HG02610 (cell line): ENCODE data around the gene ACACA.

Experiments used
- ATAC-seq: cut with Tn5 transposase; IDR thresholded peaks from one replicate; pipeline ENCODE4 v1.9.1; 2021; ENCODE audit warnings: mild to moderate bottlenecking, moderate library complexity; ENCODE audit not compliant: unreplicated experiment

The ACACA gene

GRCh38 chr17:37299257-37299980, 107.2 kb downstream of the ACACA start:
- no peak for ATAC-seq

DNA sequence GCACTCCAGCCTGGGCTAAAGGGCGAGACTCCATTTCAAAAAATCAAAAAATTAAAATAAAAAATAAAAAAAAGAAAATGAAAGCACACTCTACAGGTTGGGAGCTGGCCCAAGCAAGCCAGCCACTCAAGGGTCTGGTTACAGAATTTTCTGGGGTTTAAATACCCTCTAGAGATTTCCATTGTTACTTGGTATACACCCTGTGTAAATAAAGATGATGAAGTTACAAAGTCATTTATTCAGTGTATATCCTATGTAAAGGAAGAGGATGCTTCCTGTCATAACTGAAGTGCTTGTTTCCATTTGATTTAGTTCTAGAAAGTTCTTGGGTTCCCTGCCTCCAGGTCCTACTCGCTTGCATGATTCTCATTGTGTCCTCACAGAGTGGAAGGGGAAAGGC, 110.7 kb downstream of the ACACA start:
- no peak for ATAC-seq

GRCh38 chr17:37294888-37295287, 111.7 kb downstream of the ACACA start:
- ATAC-seq, result no peak

DNA sequence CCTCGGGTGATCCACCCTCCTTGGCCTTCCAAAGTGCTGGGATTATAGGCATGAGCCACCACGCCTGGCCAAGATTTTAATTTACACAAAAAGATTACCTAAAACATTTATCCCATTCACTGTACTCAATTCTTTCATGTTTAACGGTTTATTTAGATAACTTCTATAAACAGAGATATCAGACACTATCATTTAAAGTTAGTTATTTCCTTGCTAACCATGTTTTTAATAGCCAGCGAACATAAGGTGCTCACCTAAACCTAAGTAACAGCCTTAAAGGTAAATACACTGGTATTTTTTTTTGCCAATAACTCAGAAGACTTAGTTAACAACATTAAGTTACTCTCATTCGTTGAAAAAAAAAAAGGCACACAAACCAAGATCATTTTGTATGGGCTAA, 112.9 kb downstream of the ACACA start:
- ATAC-seq, result no peak

GRCh38 chr17:37292429-37293139, 114.1 kb downstream of the ACACA start:
- no peak for ATAC-seq

- no peak for ATAC-seq
Measured at GRCh38 chr17:37291351-37291750, 115.3 kb downstream of the ACACA start.

DNA sequence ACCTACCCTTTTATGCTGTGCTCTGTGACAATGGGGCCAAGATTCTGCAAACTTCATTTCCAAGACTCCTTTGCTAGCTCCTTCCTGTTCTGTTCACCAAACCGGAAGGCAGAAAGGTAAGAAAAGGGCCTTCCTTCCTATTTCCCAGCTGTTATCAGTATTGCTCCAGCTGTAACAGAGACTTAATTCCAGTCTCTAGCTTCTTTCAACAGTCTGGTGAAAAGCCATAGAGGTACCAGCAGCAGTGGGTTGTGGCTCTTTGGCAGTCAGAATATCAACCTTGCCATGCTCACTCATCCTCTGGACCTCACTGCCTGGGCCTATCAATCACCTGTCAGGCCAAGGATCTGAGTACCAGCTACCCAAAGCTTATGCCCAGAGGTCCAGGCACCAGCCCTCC, 120.2 kb downstream of the ACACA start:
- no peak for ATAC-seq

GRCh38 chr17:37284191-37284590, 122.4 kb downstream of the ACACA start:
- ATAC-seq, result no peak

GRCh38 chr17:37283414-37283961, 123.1 kb downstream of the ACACA start:
- no peak for ATAC-seq

GRCh38 chr17:37280841-37281240, 125.8 kb downstream of the ACACA start:
- ATAC-seq, result no peak

DNA sequence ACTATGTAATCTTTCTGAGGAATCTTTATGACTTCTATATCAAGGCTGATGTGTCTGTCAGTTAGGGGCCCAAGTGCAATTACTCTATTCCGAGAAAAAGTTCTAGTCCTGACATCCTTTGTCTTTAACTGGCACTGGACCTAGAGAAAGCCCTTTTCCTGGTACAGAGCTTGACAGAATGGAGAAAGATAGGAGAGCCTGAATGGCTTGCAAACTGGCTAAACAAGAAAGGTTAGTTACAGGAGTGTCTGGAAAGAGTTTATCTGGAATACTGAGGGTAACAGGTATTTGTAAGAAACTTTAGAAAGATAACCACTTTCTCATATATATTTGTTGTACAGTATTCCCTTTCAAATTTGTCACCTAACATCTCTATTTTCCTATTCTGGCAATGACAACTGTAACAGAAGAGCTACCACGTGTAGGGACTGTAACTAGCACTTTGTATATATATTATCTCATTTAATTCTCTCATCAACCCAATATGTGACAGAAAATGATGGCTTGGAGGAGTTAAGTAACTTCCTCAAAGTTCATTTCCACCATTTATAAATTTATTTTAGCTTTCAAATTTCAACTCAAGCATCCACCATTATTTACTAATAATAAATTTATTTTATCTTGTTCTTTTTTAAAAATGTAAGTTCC, 128.3 kb downstream of the ACACA start:
- no peak for ATAC-seq

DNA sequence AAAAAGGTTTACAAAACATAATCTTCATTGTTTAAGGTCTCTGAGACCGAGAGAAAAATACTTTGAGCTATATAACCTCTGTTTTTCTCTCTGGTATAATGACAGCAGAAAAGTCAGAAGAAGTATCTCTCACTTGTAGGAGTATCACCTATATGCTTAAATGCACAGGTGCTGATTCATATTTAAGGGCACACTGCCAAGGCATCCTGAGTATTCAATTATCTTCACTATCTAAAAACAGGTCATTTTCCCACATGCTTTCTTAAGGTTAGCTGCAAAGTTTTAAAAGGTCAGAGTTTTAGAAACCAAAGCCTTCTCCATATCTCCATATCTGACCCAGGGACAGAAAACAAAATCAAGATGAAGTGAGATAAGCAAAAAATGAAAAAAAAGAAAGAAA, 130.2 kb downstream of the ACACA start:
- ATAC-seq, result no peak

GRCh38 chr17:37274461-37274860, 132.2 kb downstream of the ACACA start:
- ATAC-seq, result no peak

DNA sequence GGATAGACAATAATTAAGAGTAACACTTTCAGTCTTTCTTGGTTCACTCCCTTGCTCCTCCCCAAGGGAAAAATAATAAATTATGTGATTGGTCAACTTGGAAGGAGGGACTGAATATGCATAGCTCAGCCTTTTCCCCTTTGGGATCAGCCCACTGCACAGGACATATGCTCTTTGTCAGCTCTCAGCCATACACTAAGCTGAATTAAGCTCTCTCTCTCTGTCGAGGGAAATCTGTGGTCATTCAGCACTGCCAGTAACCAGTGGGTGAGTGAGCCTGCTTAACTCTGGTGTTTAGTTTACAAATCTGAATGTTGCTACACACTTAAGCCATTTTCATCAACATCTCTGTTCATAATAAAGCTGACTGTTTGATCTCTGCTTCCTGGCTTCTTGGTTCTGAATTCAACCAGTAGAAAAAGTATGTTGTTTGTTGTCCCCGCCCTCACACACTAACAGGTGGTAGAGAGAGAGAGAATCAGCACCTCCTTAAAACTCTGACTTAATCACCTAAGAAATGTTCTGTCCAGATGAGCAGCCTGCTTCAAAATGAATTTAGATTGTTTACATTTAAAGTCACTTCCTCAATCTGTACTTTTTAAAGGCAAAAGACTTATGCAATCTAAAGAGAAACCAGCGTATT, 133.1 kb downstream of the ACACA start:
- no peak for ATAC-seq

DNA sequence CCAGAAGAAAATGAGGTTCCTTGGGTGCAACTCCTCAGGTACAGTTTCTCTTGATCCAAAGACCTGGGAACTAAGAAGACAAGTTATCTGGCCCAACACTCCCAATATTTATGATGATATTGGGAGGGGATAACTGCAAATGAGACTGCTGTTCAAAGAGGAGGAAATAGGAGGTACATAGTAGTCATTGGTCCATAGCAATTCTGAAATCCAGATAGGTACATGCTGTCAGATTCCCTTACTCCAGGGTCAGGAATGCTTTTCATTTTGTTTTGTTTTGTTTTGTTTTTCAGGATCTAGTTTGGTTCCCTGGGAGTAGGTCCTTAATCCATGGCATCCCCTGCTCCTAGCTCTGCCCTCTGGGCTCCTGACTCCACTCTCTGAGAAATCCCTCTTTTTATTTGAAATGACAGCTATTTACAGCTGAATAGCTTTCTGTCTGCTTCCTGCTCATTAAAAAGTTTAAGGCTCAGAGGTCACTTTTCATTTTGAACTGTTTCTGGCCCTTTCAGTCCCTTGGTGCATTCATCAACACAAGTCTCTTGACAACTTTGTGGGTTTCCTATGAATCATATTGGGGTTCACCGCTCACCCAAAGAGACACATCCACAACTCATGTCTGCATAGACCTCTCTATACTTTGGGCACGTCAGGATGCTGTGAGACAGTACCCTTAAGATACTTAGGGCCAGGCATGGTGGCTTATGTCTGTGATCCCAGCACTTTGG, 141.0 kb downstream of the ACACA start:
- no peak for ATAC-seq

GRCh38 chr17:37261286-37261685, 145.3 kb downstream of the ACACA start:
- ATAC-seq, result no peak

DNA sequence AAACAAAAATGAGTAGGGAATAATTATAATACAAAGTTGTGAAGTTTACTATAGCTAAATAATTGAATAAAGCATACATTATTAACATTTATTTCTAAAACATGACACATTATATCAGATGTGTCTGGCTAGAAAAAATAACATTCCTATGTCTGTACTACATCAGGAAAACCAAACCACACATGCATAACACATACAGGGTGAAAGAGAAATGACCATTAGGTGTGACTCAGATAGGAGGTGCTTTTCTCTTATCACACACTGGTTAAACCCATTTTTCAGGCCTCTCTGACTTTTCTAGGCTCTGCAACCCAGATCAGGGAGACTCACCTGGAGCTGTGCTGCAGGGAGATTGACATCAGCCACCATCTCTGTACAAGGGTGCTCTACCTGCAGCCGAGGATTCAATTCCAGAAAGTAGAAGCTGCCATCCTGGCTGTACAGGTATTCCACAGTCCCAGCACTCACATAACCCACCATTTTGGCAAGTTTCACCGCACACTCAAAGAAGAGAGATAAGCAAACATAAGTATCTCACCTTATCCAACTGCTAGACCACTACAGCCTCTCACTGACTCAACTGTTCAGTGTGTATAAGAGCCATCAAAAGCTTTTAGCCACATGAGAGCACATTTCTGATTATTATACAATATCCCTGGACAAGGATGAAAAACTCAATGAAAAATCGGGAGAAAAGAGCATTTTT, 147.5 kb downstream of the ACACA start:
- no peak for ATAC-seq

DNA sequence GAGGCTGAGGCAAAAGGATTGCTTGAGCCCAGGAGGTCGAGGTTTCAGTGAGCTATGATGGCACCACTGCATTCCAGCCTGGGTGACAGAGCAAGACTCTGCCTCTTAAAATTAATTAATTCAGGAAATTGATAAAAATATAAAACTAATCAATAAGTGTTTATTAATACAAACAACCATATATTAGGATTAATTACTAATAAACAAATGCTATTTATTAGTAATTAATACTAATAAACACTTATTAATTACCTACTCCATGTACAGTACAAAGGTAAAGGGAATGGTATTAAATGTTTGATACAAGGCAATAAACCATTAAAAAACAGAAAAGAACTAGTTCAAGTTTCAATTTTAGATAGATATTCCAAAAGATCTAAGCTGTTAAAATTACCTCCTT, 150.0 kb downstream of the ACACA start:
- ATAC-seq, result no peak

GRCh38 chr17:37255432-37255831, 151.2 kb downstream of the ACACA start:
- no peak for ATAC-seq

DNA sequence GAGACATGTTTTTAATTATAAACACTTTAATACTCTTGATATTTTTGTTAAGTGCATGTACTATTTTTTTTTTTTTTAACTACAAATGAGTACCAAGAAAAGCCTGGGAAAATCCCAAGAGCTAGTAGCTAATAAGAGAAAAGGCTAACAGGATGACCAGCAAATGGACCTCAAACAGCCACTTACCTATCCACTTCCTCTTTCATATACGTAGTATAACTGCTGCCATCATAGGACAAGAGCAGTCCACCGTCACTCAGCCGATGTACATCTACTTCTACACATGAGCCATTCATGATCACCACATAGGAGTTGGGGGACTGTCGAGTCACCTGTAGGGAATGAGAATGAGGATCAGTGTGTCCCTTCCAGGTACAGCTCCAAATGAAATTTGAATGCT, 158.8 kb downstream of the ACACA start:
- no peak for ATAC-seq
